HG03442 (cell line): ENCODE results near the gene KDM4E.
"Not testable (repeated sequence)": the region's sequence is repeated elsewhere in the genome, so short reads cannot be mapped to it uniquely, and the experiment has no call there.

Source experiments
- ATAC-seq: cut with Tn5 transposase; IDR thresholded peaks from one replicate; pipeline ENCODE4 v1.9.1; 2021; ENCODE audit warnings: mild to moderate bottlenecking, moderate library complexity; ENCODE audit not compliant: unreplicated experiment

The KDM4E gene

GRCh38 chr11:95049122-95049521 is 24.1 kb downstream of the KDM4E start, which contains the start of gene KDM4F:
TSS of gene KDM4F (plus strand) at chr11:95049422.
- not testable (repeated sequence) for ATAC-seq

GRCh38 chr11:95050595-95051202 is 25.6 kb downstream of the KDM4E start:
- no peak for ATAC-seq

- ATAC-seq = no peak
These were observed 29.3 kb downstream of the KDM4E start for GRCh38 chr11:95054356-95054755.

- ATAC-seq = peak; percentile 99
These were observed 30.3 kb downstream of the KDM4E start for GRCh38 chr11:95055283-95055897.

GRCh38 chr11:95057959-95058358 is 32.9 kb downstream of the KDM4E start:
- no peak for ATAC-seq

GRCh38 chr11:95058621-95059020 is 33.6 kb downstream of the KDM4E start:
- ATAC-seq = no peak

- ATAC-seq = no peak
These were observed 34.0 kb downstream of the KDM4E start for GRCh38 chr11:95059046-95059445.

- ATAC-seq = no peak
These were observed 40.3 kb downstream of the KDM4E start for GRCh38 chr11:95065336-95065735.

- ATAC-seq = peak; percentile 32
These were observed 41.6 kb downstream of the KDM4E start, which contains the start of gene SRSF8 for GRCh38 chr11:95066716-95067038. TSS of gene SRSF8 (plus strand) at chr11:95066919. CDS start at chr11:95067227, 308 bp downstream.

GRCh38 chr11:95067039-95067840 is 42.2 kb downstream of the KDM4E start:
- ATAC-seq = peak; percentile 58

GRCh38 chr11:95067841-95068219 is 42.8 kb downstream of the KDM4E start:
- ATAC-seq = no peak

GRCh38 chr11:95068549-95068948 is 43.5 kb downstream of the KDM4E start:
- peak; percentile 68 for ATAC-seq

GRCh38 chr11:95070471-95070870 is 45.4 kb downstream of the KDM4E start:
- ATAC-seq = no peak

GRCh38 chr11:95072948-95073347 is 47.9 kb downstream of the KDM4E start:
- ATAC-seq = no peak

GRCh38 chr11:95074792-95075563 is 49.9 kb downstream of the KDM4E start:
- no peak for ATAC-seq

GRCh38 chr11:95076416-95076815 is 51.4 kb downstream of the KDM4E start:
- ATAC-seq = peak; percentile 60

- no peak for ATAC-seq
These were observed 51.9 kb downstream of the KDM4E start for GRCh38 chr11:95076981-95077380.
